ENCODE measurements around the gene RAPGEF3.

DNA sequence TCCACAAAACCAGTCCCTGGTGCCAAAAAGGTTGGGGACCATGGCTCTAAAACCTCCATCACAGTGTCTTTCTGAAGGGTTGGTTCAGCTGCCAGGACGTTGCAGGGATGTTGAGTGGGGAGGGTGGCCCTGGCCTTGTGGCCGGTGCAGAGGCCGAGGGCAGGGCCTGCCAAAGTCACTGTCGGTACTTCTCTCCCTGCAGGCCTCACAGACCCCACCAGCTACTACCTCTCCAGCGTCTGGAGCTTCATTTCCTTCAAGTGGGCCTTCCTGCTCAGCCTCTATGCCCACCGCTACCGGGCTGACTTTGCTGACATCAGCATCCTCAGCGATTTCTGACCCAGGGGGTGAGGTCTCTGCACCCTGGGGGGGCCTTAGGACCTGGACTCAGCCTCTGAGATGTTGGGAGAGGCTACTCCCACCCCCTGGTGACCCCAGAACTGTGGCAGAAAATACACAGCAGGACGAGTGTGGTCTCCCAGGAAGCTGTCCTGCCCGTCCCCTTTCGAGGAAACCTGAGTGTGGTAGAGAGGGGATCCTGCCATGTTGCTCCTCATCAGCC lies 21.3 kb upstream of the RAPGEF3 start:
- no peak for TF ChIP-seq POLR2AphosphoS5 (IDR thresholded peaks at IDR 0.05; ENCODE audit: low read depth, low read length)
- no peak for TF ChIP-seq POLR2A (IDR thresholded peaks at IDR 0.05; ENCODE audit: low read depth, low read length)
- TF ChIP-seq TAF1 (IDR thresholded peaks at IDR 0.05; ENCODE audit: borderline replicate concordance, low read depth, low read length) = no peak
